SIG-M5 (cell line): ENCODE results near the gene CD40.

Experiments used
- DNase-seq: peaks from one replicate; lab custom pipeline; 2025; lab: John Stamatoyannopoulos, UW

CD40 gene

GRCh38 chr20:46122516-46123481 is 4.7 kb downstream of the CD40 start:
- no peak for DNase-seq

- DNase-seq: no peak
Measured at GRCh38 chr20:46123482-46124245, 5.5 kb downstream of the CD40 start.

- DNase-seq: no peak
Measured at GRCh38 chr20:46126440-46127056, 8.4 kb downstream of the CD40 start.

GRCh38 chr20:46127396-46128010 is 9.4 kb downstream of the CD40 start:
- DNase-seq: no peak

- no peak for DNase-seq
Measured at GRCh38 chr20:46128310-46129151, 10.4 kb downstream of the CD40 start.

DNA sequence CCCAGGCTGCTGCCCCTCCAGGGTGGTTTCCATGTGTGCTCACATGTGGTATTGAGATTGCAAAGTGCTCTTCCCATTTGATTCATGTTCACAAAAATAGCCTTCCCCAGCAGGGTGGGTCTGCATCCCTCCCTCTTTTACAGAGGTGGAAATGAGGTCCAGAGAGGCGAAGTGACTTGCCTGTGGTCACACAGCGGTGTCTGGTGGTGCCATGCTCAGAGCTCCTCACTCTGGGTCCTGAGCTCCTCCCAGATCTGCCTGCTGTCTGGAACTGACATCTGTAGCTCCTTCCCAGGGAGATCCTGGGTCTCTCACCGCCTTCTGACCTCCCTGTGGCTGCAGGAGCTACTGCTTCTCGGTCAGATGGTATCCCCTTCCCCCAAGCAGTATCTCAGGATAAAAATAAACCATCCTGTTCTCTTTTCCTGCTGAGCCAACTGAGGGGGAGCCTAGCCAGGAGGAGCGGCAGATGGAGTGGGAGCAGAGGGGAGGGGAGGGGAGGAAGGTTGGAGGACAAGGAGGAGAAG is 11.9 kb downstream of the CD40 start:
- DNase-seq: no peak

- no peak for DNase-seq
Measured at GRCh38 chr20:46130534-46130933, 12.4 kb downstream of the CD40 start.

DNA sequence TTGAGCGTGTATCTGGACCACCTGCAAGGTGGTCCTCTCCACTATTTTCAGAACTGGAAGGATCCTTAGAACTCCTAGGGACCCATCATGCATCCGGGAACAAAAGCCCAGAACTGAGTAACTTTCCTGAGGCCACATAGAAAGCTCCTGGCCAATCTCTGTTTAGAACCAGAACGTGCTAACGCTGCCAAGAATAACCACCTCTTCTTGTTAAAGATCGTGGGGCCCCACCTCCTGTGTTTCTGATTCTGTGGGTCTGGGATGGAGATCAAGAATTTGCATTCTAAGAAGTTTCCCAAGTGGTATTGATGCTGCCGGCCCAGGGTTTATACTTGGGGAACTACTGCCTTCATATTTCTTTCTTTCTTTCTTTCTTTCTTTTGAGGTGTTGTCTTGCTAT is 13.3 kb downstream of the CD40 start:
- no peak for DNase-seq

GRCh38 chr20:46132705-46133120 is 14.6 kb downstream of the CD40 start:
- DNase-seq: no peak

- no peak for DNase-seq
Measured at GRCh38 chr20:46133886-46134654, 16.0 kb downstream of the CD40 start.

- no peak for DNase-seq
Measured at GRCh38 chr20:46134716-46135115, 16.6 kb downstream of the CD40 start.

DNA sequence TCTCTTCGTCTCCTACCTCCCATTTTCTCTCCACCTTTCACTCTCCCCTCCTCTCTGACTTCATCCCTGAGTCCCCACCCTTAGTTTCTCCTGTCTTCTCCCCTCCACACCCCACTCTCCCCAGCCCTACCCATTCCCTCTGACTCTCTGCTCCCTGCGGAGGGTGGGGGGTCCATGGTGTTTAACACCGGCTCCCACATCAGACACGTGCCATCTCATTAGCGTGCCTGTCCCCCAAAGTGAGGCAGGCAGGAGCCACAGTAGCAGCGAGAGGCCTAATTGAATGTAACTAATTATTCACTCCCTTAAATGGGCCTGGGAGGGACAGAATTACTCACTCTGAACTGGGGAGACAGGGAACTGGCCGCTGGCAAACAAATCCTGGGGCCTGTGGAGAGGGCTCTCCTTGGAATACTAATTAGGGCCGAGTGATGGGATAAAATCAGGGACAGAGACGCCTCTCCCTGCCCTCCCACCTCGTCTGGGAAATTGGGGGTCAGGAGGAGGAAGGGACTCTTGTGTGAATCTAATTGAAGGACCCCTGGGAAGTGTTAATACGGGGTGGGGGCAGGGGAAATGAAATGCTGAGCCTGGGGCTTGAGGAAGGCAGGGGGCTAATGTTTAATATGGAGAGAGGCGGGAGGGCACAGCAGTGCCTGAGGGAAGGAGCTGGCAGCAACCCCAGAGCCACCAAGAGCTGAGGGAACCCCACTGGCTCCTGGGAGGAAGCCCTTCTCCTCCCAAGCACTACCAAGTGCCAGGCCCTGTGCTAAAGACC is 17.9 kb downstream of the CD40 start:
- DNase-seq: no peak

GRCh38 chr20:46137816-46138215 is 19.7 kb downstream of the CD40 start:
- DNase-seq: no peak

- no peak for DNase-seq
Measured at GRCh38 chr20:46139266-46139889, 21.3 kb downstream of the CD40 start.

DNA sequence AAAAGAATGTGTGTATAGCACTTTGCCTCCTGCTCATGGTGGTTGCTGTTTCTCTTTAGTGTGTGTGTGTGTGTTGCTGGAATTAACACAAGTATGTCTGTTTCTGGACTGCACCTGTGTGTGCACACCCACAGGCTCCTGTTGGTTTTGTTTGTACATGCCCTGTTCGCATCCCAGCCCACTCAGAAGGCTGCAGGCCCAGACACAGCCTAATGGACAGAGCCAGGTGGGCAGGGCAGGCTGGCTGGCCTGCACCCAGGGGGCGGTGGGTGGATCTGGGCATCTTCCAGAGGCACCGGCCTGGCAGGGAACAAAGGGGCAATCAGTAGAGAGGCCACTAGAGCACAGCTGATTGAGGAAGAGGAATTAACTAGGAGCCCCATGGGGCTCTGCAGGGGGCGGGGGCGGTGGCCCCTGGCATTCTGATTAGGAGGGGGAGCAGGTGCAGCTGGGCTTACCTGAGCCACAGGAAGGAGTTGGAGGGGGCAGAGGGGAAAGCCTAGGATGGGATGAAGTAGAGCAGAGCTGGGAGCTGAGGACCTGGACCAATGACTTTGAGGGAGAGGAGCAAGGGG is 21.9 kb downstream of the CD40 start:
- no peak for DNase-seq

DNA sequence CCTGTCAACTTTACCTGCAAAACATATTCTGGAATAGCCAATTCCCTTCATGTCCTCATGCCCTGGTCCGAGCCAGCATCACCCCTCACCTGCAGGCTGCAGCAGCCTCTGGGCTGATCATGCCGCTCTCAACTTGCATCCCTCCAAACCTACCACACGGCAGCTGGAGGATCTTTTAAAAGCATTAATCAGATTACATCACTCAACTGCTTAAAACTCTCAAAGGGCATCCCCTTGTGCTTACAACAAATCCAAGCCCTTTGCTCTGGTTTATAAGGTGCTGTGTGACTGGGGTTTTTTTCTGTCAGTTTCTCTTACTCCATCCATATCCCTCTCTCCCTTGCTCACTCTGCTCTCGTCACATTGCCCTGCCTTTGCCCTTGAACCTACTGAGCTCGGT is 24.0 kb downstream of the CD40 start:
- DNase-seq: no peak

GRCh38 chr20:46144432-46145025 is 26.4 kb downstream of the CD40 start:
- no peak for DNase-seq

- DNase-seq: no peak
Measured at GRCh38 chr20:46145713-46146112, 27.6 kb downstream of the CD40 start.
